Measurements from ENCODE around the gene MAX. TPM values are rescaled to one million over a fixed set of nuclear protein-coding genes. Genes with fewer than 3 reads are reported as not detected.

MAX gene
- total and polyA plus RNA-seq, 9 of the 15 experiments (the other 6 are each of a cell fraction or from before 2014, with no cell fraction given), result 15.4 to 96.5 (median 51.6) TPM

DNA sequence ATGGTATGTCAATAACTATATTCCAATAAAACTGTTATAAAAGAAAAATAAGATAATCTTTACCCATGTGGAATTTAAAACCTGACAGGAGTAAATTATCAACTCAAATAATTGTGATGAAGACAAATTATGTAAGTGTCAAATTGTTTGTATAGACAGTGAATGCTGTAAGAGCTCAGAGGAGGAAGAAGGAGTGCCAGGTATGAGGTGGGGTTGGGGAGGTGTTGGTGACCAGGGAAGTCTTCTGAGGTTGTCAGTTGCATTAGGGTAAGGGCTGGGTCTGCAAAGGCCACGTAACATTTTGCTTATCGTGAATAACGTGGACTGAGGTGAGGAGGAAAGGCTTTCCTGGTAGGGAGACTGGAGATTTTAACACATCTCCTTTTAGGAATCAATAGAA lies 2.5 kb upstream of the MAX start:
- Histone ChIP-seq H4K20me1 (replicated peaks; ENCODE audit: control insufficient read depth, insufficient read depth, low read length) (no peaks in the 10 kb centered on the region), H3K4me1 (replicated peaks in 1 of 2; ENCODE audit: control insufficient read depth in 2 of 2, insufficient read depth in 2 of 2, low read length in 2 of 2) (peaks cover 23 to 37% of the 10 kb centered on the region in 2 experiments), H3K27ac (ENCODE audit: extremely low read depth, low read depth, low read length) (no peak overlapping the region), H3K36me3 (ENCODE audit: control insufficient read depth, insufficient read depth, low read length) (peaks cover 12% of the 10 kb centered on the region; the same call in 2 of the 3 replicates), H3K27me3 (ENCODE audit: control insufficient read depth in 2 of 2, insufficient read depth in 2 of 2, low read length in 2 of 2) (no peaks in the 10 kb centered on the region), H3K4me2 (ENCODE audit: insufficient read depth, low read length) (no peak overlapping the region), H3K4me3 (no peak overlapping the region), H3K9me3 (replicated peaks; ENCODE audit: control insufficient read depth, insufficient read depth, low read depth, low read length) (no peaks in the 10 kb centered on the region), H2AFZ (ENCODE audit: low read depth, low read length) (no peak overlapping the region), H3K9ac (ENCODE audit: insufficient read depth in 1 of 2, low read depth in 2 of 2, low read length in 2 of 2) (no peak overlapping the region), H3K9me1 (ENCODE audit: control insufficient read depth, insufficient read depth, low read length) (no peaks in the 10 kb centered on the region), H3K79me2 (ENCODE audit: control insufficient read depth, insufficient read depth, low read length) (peaks cover 24% of the 10 kb centered on the region)
- ATAC-seq, result no peak
- ChIA-PET POLR2A (interaction anchor here (1.1 to 1.2 kb wide), 2 partner anchors 13 to 23 kb away, joined by 3 to 4 read pairs; no protein-coding TSS in a partner anchor), CTCF (ENCODE audit: low intra/inter-chr PET ratio) (no interaction called here)
- intact Hi-C loops (cut with micrococcal nuclease), result loop anchor here (5.0 kb wide), 1 partner anchor 62 kb away; no protein-coding TSS in a partner anchor
- no TSS peak for BruUV-seq (replicated peaks)
- FAIRE-seq, result no peak
- in situ Hi-C loops (cut with MboI), result no loop called here
- TF ChIP-seq, protein P1, sequence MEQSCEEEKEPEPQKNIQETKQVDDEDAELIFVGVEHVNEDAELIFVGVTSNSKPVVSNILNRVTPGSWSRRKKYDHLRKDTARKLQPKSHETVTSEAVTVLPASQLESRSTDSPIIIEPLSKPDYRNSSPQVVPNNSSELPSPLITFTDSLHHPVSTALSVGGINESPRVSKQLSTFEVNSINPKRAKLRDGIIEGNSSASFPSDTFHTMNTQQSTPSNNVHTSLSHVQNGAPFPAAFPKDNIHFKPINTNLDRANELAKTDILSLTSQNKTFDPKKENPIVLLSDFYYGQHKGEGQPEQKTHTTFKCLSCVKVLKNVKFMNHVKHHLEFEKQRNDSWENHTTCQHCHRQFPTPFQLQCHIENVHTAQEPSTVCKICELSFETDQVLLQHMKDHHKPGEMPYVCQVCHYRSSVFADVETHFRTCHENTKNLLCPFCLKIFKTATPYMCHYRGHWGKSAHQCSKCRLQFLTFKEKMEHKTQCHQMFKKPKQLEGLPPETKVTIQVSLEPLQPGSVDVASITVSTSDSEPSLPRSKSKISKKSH (CRISPR knock-in tag; IDR thresholded peaks at IDR 0.05), result no peak
- TF ChIP-seq, protein P2, sequence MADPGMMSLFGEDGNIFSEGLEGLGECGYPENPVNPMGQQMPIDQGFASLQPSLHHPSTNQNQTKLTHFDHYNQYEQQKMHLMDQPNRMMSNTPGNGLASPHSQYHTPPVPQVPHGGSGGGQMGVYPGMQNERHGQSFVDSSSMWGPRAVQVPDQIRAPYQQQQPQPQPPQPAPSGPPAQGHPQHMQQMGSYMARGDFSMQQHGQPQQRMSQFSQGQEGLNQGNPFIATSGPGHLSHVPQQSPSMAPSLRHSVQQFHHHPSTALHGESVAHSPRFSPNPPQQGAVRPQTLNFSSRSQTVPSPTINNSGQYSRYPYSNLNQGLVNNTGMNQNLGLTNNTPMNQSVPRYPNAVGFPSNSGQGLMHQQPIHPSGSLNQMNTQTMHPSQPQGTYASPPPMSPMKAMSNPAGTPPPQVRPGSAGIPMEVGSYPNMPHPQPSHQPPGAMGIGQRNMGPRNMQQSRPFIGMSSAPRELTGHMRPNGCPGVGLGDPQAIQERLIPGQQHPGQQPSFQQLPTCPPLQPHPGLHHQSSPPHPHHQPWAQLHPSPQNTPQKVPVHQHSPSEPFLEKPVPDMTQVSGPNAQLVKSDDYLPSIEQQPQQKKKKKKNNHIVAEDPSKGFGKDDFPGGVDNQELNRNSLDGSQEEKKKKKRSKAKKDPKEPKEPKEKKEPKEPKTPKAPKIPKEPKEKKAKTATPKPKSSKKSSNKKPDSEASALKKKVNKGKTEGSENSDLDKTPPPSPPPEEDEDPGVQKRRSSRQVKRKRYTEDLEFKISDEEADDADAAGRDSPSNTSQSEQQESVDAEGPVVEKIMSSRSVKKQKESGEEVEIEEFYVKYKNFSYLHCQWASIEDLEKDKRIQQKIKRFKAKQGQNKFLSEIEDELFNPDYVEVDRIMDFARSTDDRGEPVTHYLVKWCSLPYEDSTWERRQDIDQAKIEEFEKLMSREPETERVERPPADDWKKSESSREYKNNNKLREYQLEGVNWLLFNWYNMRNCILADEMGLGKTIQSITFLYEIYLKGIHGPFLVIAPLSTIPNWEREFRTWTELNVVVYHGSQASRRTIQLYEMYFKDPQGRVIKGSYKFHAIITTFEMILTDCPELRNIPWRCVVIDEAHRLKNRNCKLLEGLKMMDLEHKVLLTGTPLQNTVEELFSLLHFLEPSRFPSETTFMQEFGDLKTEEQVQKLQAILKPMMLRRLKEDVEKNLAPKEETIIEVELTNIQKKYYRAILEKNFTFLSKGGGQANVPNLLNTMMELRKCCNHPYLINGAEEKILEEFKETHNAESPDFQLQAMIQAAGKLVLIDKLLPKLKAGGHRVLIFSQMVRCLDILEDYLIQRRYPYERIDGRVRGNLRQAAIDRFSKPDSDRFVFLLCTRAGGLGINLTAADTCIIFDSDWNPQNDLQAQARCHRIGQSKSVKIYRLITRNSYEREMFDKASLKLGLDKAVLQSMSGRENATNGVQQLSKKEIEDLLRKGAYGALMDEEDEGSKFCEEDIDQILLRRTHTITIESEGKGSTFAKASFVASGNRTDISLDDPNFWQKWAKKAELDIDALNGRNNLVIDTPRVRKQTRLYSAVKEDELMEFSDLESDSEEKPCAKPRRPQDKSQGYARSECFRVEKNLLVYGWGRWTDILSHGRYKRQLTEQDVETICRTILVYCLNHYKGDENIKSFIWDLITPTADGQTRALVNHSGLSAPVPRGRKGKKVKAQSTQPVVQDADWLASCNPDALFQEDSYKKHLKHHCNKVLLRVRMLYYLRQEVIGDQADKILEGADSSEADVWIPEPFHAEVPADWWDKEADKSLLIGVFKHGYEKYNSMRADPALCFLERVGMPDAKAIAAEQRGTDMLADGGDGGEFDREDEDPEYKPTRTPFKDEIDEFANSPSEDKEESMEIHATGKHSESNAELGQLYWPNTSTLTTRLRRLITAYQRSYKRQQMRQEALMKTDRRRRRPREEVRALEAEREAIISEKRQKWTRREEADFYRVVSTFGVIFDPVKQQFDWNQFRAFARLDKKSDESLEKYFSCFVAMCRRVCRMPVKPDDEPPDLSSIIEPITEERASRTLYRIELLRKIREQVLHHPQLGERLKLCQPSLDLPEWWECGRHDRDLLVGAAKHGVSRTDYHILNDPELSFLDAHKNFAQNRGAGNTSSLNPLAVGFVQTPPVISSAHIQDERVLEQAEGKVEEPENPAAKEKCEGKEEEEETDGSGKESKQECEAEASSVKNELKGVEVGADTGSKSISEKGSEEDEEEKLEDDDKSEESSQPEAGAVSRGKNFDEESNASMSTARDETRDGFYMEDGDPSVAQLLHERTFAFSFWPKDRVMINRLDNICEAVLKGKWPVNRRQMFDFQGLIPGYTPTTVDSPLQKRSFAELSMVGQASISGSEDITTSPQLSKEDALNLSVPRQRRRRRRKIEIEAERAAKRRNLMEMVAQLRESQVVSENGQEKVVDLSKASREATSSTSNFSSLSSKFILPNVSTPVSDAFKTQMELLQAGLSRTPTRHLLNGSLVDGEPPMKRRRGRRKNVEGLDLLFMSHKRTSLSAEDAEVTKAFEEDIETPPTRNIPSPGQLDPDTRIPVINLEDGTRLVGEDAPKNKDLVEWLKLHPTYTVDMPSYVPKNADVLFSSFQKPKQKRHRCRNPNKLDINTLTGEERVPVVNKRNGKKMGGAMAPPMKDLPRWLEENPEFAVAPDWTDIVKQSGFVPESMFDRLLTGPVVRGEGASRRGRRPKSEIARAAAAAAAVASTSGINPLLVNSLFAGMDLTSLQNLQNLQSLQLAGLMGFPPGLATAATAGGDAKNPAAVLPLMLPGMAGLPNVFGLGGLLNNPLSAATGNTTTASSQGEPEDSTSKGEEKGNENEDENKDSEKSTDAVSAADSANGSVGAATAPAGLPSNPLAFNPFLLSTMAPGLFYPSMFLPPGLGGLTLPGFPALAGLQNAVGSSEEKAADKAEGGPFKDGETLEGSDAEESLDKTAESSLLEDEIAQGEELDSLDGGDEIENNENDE (IDR thresholded peaks at IDR 0.05; ENCODE audit: low read depth, low read length), result no peak
- TF ChIP-seq ZNF232 (CRISPR knock-in tag; IDR thresholded peaks at IDR 0.05), result no peak
- no peak for DNase-seq (ENCODE audit: extremely low read depth in 1 of 4, low spot score in 3 of 4)
- WGBS (ENCODE audit: insufficient coverage, low coverage, missing lambda C conversion rate), result 82% methylated on average over 3 of the region's 3 CpGs

Data from K562 (cell line).